HepG2 (cell line): ENCODE data around the gene AFG1L. TPM values are rescaled to one million over a fixed set of nuclear protein-coding genes. Genes with fewer than 3 reads are reported as not detected.

Experiments
- ATAC-seq: fragments of 200-7000 bp; cut with Tn5 transposase; 3 replicates; pipeline ENCODE4 v1.9.1; 2020; ENCODE audit warnings: mild to moderate bottlenecking, moderate library complexity
- BruUV-seq: library from RNA; stranded (reverse); fragments of 400-500 nt; replicated peaks from 2 replicates; lab custom pipeline; 2021; lab: Mats Ljungman, UMichigan
- CTCF ChIA-PET: fragments of 300-600 bp; formaldehyde crosslinking; extraction: SDS; loops from one replicate; lab custom pipeline; 2021; ENCODE audit warnings: low total read pairs, inconsistent platforms, low intra/inter-chr PET ratio; lab: Yijun Ruan, JAX
- POLR2A ChIA-PET: fragments of 350-600 bp; sonication (Branson Sonifier 250); formaldehyde crosslinking; loops from one replicate; lab custom pipeline; 2020; ENCODE audit warnings: antibody characterized with exemption, inconsistent platforms; lab: Yijun Ruan, JAX
- DNase-seq: peaks from one replicate; pipeline ENCODE4 v3.0.0-alpha.2; 2015; ENCODE audit warnings: low spot score
- FAIRE-seq: peaks from 3 replicates; lab custom pipeline; 2011; peaks lifted over from hg19 to GRCh38; lab: Jason Lieb, UNC
- H2AFZ ChIP-seq: one replicate; pipeline ENCODE4 v1.6.1; 2011; ENCODE audit warnings: low read length, inconsistent platforms
- H3K27ac ChIP-seq: fragments of 300-600 bp; 3 replicates; pipeline ENCODE4 v1.8.0; 2011; ENCODE audit warnings: mixed run types, mild to moderate bottlenecking, mixed read lengths, low read length, inconsistent platforms; ENCODE audit not compliant: insufficient read depth; ENCODE audit errors: extremely low read length
- H3K27me3 ChIP-seq, 2 experiments: fragments of 200-600 bp in 1 of 2; 2 replicates in 1 of 2; 3 replicates in 1 of 2; pipeline versions ENCODE4 v1.6.0 to v1.8.0; 2011; ENCODE audit warnings: low read length in 2 of 2, mild to moderate bottlenecking in 2 of 2, moderate library complexity in 2 of 2, inconsistent platforms in 1 of 2; ENCODE audit not compliant: insufficient read depth in 2 of 2, control insufficient read depth in 1 of 2
- H3K36me3 ChIP-seq, 2 experiments: fragments of 200-600 bp in 1 of 2; replicated peaks in 1 of 2; 2 replicates in 1 of 2; 3 replicates in 1 of 2; pipeline versions ENCODE4 v1.5.1 to v1.8.0; 2011; ENCODE audit warnings: low read length in 2 of 2, inconsistent platforms in 1 of 2; ENCODE audit not compliant: insufficient read depth in 2 of 2, control insufficient read depth in 1 of 2
- H3K4me1 ChIP-seq: 2 replicates; pipeline ENCODE4 v1.5.1; 2012; ENCODE audit warnings: low read length, inconsistent platforms; ENCODE audit not compliant: insufficient read depth
- H3K4me2 ChIP-seq: 2 replicates; pipeline ENCODE4 v1.6.0; 2011; ENCODE audit warnings: low read depth, low read length, inconsistent platforms
- H3K4me3 ChIP-seq, 3 experiments: fragments of 200-600 bp in 1 of 3; sonication (generic), shearing (Covaris generic) in 1 of 3; replicated peaks in 1 of 3; 2 replicates each; pipeline ENCODE4 v1.5.1; 2011 to 2016; ENCODE audit warnings: low read length in 3 of 3, inconsistent platforms in 2 of 3, low read depth in 2 of 3, mild to moderate bottlenecking in 2 of 3, control low read depth in 1 of 3, mixed read lengths in 1 of 3; ENCODE audit not compliant: insufficient read depth in 1 of 3
- H3K79me2 ChIP-seq: one replicate; pipeline ENCODE4 v1.6.1; 2011; ENCODE audit warnings: low read length, inconsistent platforms; ENCODE audit not compliant: insufficient read depth
- H3K9ac ChIP-seq: 2 replicates; pipeline ENCODE4 v1.6.0; 2011; ENCODE audit warnings: mild to moderate bottlenecking, low read depth, low read length, inconsistent platforms; ENCODE audit not compliant: insufficient read depth
- H3K9me3 ChIP-seq: 2 replicates; pipeline ENCODE4 v1.5.1; 2012; ENCODE audit warnings: mild to moderate bottlenecking, low read length
- H4K20me1 ChIP-seq: 2 replicates; pipeline ENCODE4 v1.6.0; 2011; ENCODE audit warnings: inconsistent platforms, mild to moderate bottlenecking, low read length, moderate library complexity; ENCODE audit not compliant: insufficient read depth
- HNRNPK ChIP-seq: fragments of 200-400 bp; formaldehyde crosslinking; IDR thresholded peaks from 2 replicates; pipeline ENCODE4 v1.6.1; 2018; ENCODE audit warnings: low read length, low read depth, moderate library complexity, mild to moderate bottlenecking; ENCODE audit not compliant: poor library complexity, severe bottlenecking
- KLF15 ChIP-seq: sonication (generic); formaldehyde crosslinking; IDR thresholded peaks from 2 replicates; pipeline ENCODE4 v1.8.1; 2023; ENCODE audit warnings: borderline replicate concordance, mild to moderate bottlenecking, inconsistent platforms, missing genetic modification reagents, mixed read lengths
- WGBS: methylation state at CpG from one replicate; pipeline ENCODE4 v1.1.6; 2017; ENCODE audit warnings: low lambda C conversion rate; 5-methylcytosine and 5-hydroxymethylcytosine counted together
- in situ Hi-C: cut with HindIII; loops from 2 replicates; pipeline ENCODE4 v1.10.0; 2017; ENCODE audit warnings: low pct_unique_long_range_greater_than_20kb; ENCODE audit not compliant: extremely low pct_ligation_motif_present
- intact Hi-C: fragments of 100-400 bp; cut with micrococcal nuclease; formaldehyde crosslinking; loops from one replicate; pipeline ENCODE4 v1.10.0; 2022; ENCODE audit not compliant: unreplicated experiment
- polyA plus RNA-seq, 8 experiments: library from polyadenylated mRNA; depleted of rRNA in 3 of 8; stranded (reverse) in 7 of 8; unstranded in 1 of 8; fragments of >200 nt; fragmentation: Illumina TruSeq in 4 of 8; extraction: Trizol in 4 of 8; gene quantifications; 2 replicates each; pipeline versions ENCODE4 v1.2.1 to v1.2.3, GENCODE V29; 2011 to 2016; ENCODE audit warnings: low read depth in 4 of 8, missing spikeins in 1 of 8, mixed read lengths in 1 of 8; ENCODE audit not compliant: insufficient read depth in 1 of 8
- total RNA-seq, 5 experiments: library from RNA; depleted of rRNA; stranded (reverse); fragments of >200 nt; fragmentation: Illumina TruSeq; extraction: Trizol; gene quantifications; 2 replicates each; pipeline ENCODE4 v1.2.3, GENCODE V29; 2016; ENCODE audit warnings: low read depth in 1 of 5
- TF ChIP-seq, protein P1 (sequence below): sonication (generic); formaldehyde crosslinking; IDR thresholded peaks from 2 replicates; pipeline ENCODE4 v1.4.0; 2020; ENCODE audit warnings: mild to moderate bottlenecking, low read depth, missing genetic modification reagents
- TF ChIP-seq, protein P2 (sequence below): sonication (generic); formaldehyde crosslinking; IDR thresholded peaks from 2 replicates; pipeline ENCODE4 v1.5.0; 2020; ENCODE audit warnings: mild to moderate bottlenecking, missing genetic modification reagents, moderate library complexity

AFG1L gene
- total and polyA plus RNA-seq, 2 of the 13 experiments (the other 11 are each of a cell fraction or from before 2014, with no cell fraction given) = 3.1 to 14.0 TPM

DNA sequence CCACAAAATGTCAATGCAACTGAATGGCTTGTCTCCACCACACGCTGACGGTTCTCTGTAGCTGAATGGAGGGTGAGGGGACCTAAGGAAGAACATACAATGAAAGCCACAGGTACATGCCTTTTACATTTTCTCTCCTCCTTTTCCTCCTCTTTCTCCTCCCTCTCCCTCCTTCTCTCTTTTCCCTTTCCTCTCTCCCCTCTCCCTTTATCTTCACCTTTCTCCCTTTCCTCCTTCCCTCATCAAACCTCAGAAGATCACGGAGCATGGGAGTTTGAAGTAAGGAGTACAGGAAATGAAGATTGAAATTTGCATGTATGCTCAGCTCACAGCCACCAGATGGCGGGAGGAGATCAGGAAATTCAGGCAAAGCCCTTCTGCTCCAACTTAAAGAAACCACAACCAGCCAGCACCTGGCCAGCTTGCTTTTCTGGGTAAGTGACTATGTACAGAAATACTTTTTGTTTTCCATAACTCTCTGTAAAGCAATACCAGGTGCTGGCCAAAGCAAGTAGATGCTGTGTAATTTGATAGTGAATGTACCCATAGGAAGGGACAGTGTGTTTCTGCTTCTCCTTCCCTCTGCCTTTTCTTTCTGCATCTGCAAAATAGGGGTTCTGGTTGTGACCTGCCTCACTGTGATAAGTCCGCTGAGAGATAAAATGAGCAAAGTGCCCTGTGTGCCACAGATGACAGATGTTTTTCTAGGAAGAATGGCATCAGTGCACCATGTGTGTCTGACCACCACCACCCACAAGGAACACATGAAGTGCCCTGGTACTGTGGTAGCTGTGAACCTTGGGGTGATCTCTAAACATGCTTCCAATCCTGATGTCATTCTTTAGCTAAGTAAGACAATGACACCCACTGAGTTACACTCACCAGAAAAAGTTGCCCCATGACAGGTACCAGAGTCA lies 247.2 kb downstream of the AFG1L start (continued):
- TF ChIP-seq, protein P1, sequence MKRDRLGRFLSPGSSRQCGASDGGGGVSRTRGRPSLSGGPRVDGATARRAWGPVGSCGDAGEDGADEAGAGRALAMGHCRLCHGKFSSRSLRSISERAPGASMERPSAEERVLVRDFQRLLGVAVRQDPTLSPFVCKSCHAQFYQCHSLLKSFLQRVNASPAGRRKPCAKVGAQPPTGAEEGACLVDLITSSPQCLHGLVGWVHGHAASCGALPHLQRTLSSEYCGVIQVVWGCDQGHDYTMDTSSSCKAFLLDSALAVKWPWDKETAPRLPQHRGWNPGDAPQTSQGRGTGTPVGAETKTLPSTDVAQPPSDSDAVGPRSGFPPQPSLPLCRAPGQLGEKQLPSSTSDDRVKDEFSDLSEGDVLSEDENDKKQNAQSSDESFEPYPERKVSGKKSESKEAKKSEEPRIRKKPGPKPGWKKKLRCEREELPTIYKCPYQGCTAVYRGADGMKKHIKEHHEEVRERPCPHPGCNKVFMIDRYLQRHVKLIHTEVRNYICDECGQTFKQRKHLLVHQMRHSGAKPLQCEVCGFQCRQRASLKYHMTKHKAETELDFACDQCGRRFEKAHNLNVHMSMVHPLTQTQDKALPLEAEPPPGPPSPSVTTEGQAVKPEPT = no peak
- no peak for TF ChIP-seq KLF15 (CRISPR knock-in tag)

DNA sequence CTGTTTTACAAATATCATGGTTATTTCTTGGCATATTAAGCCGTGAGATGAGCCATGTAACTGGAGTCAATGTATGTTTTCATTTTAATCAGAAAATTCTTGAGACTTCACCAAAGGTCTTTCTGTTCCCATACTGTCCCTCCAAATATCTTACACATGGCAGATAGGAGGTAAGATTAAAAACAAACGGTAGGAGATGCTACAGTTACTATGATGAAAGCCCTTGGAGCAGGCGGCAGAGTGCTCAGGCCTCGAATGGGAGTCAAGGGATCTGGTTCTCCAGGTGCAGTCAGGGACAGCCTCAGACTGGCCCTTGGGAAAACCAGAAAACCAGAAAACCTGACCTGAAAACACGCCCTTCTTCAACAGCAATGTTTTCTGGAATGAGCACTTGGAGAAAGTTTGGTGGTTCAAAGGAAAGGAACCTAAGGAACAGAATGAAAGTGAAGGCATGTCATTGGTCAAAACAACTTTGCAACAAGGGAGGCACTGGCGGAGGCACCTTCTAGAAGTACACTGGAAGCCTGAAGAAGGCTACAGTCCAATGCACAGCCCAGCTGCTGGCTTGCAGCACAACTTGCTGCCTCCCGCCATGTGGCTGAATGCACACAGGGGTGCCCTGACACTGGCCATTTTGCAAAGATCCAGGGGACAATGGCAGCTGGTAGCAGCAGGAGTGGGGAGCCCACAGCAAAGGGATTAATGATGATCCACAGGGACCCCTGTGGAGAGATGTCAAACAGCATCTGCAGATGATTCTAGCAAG lies 248.5 kb downstream of the AFG1L start:
- no peak for TF ChIP-seq HNRNPK
- TF ChIP-seq, protein P2, sequence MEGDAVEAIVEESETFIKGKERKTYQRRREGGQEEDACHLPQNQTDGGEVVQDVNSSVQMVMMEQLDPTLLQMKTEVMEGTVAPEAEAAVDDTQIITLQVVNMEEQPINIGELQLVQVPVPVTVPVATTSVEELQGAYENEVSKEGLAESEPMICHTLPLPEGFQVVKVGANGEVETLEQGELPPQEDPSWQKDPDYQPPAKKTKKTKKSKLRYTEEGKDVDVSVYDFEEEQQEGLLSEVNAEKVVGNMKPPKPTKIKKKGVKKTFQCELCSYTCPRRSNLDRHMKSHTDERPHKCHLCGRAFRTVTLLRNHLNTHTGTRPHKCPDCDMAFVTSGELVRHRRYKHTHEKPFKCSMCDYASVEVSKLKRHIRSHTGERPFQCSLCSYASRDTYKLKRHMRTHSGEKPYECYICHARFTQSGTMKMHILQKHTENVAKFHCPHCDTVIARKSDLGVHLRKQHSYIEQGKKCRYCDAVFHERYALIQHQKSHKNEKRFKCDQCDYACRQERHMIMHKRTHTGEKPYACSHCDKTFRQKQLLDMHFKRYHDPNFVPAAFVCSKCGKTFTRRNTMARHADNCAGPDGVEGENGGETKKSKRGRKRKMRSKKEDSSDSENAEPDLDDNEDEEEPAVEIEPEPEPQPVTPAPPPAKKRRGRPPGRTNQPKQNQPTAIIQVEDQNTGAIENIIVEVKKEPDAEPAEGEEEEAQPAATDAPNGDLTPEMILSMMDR (CRISPR knock-in tag) = peak; percentile 23; the same call in 1 of the 2 replicates
- in situ Hi-C loops = loop anchor here (5.0 kb wide), 2 partner anchors 294 to 524 kb away; no protein-coding TSS in a partner anchor
- Histone ChIP-seq H3K4me2 (no peak overlapping the region), H3K4me1 (peaks cover 5% of the 10 kb centered on the region; the same call in 1 of the 2 replicates), H4K20me1 (no peaks in the 10 kb centered on the region), H2AFZ (no peak overlapping the region), H3K36me3 (no peaks in the 10 kb centered on the region), H3K27me3 (peaks cover 0 to 11% of the 10 kb centered on the region in 2 experiments; a peak in 1 of 5 replicates), H3K27ac (no peak overlapping the region), H3K79me2 (no peaks in the 10 kb centered on the region), H3K9ac (no peak overlapping the region), H3K9me3 (0 out of 2 replicates have a peak, but pooled peaks cover 4% of the 10 kb centered on the region), H3K4me3 (no peak overlapping the region)
- intact Hi-C loops = no loop called here
- no peak for FAIRE-seq
- no TSS peak for BruUV-seq
- POLR2A ChIA-PET = no interaction called here
- WGBS = 28% methylated on average over 7 of the region's 7 CpGs
- no peak for DNase-seq
- CTCF ChIA-PET = interaction anchor here (2.1 to 3.6 kb wide), 4 partner anchors 239 to 350 kb away, joined by 12 to 60 read pairs (median 20); no protein-coding TSS in a partner anchor
- ATAC-seq = no peak; the same call in 2 of the 3 replicates
